ENCODE data around the gene EVI5L.

The EVI5L gene

GRCh38 chr19:7845390-7846154 lies 15.6 kb downstream of the EVI5L start:
- H3K36me3 ChIP-seq (ENCODE audit: insufficient read depth, low read length): no peaks in the 10 kb centered on the region
- no peaks in the 10 kb centered on the region for H3K9me3 ChIP-seq (ENCODE audit: control insufficient read depth, insufficient read depth, low read length)
- H3K4me1 ChIP-seq (ENCODE audit: insufficient read depth, low read length): no peaks in the 10 kb centered on the region
- no peak overlapping the region for H3K9ac ChIP-seq (ENCODE audit: low read depth, low read length)

DNA sequence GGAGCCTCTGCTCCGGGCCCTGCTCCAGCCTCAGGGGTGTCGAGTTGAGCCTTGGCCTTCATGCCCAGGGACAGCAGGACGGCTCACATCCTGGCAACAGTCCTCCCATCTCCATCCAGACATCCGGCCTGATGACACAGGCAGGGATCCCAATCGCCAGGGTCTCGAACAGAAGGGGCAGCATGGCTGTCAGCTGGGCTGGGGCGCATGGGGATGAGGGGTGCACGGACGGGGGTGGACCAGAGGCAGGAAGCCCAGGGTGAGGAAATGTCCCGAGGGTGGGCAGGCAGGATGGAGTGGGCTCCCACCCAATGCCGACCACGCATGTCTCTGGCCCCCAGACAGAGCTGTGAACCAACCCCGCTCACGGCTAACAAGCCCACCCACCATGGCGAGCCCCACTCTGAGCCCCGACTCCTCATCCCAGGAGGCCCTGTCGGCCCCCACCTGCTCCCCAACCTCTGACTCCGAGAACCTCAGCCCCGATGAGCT lies 16.2 kb downstream of the EVI5L start:
- no peaks in the 10 kb centered on the region for H3K9me3 ChIP-seq (ENCODE audit: control insufficient read depth, insufficient read depth, low read length)
- no peaks in the 10 kb centered on the region for H3K36me3 ChIP-seq (ENCODE audit: insufficient read depth, low read length)
- H3K4me1 ChIP-seq (ENCODE audit: insufficient read depth, low read length): no peaks in the 10 kb centered on the region
- no peak overlapping the region for H3K9ac ChIP-seq (ENCODE audit: low read depth, low read length)

DNA sequence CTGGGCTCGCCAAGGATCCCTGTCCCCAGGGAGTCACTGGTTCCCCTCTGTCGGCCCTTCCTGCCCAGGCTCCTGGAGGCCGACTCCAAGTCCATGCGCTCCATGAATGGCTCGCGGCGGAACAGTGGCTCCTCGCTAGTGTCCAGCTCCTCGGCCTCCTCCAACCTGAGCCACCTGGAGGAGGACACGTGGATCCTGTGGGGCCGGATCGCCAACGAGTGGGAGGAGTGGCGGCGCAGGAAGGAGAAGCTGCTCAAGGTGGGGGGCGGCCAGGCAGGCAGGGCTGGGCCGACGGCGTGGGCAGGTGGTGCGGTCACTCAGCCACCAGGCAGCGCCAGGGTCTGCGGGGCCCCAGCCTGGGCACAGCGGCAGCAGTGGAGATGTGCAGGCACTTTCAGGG lies 17.6 kb downstream of the EVI5L start:
- Histone ChIP-seq H3K36me3 (ENCODE audit: insufficient read depth, low read length) (no peaks in the 10 kb centered on the region), H3K9ac (ENCODE audit: low read depth, low read length) (no peak overlapping the region), H3K4me1 (ENCODE audit: insufficient read depth, low read length) (no peaks in the 10 kb centered on the region), H3K9me3 (ENCODE audit: control insufficient read depth, insufficient read depth, low read length) (no peaks in the 10 kb centered on the region)

- H3K9ac ChIP-seq (ENCODE audit: low read depth, low read length): no peak overlapping the region
- H3K9me3 ChIP-seq (ENCODE audit: control insufficient read depth, insufficient read depth, low read length): no peaks in the 10 kb centered on the region
- no peaks in the 10 kb centered on the region for H3K36me3 ChIP-seq (ENCODE audit: insufficient read depth, low read length)
- no peaks in the 10 kb centered on the region; the same call in 1 of the 2 replicates for H3K4me1 ChIP-seq (ENCODE audit: insufficient read depth, low read length)
These were observed 18.9 kb downstream of the EVI5L start for GRCh38 chr19:7848779-7849457.

DNA sequence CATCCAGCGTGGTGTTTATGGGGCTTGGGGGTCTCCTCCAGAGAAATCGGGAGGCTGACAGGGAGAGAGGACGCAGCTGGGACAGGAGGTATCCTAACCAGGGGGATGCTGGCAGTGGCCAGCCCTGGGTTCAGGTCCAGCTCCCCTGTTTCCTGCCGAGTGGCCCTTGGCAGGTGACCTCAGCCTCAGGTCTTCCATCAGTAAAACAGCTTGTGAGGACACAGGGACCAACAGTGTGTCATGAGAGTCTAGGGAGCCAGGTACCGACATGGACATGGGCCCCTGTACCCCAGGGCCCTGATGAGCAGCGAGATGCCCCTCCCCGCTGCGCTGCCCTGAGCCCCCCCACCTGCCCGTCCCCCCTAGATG lies 19.6 kb downstream of the EVI5L start:
- H3K36me3 ChIP-seq (ENCODE audit: insufficient read depth, low read length): no peaks in the 10 kb centered on the region
- H3K9me3 ChIP-seq (ENCODE audit: control insufficient read depth, insufficient read depth, low read length): no peaks in the 10 kb centered on the region
- no peak overlapping the region for H3K9ac ChIP-seq (ENCODE audit: low read depth, low read length)
- no peaks in the 10 kb centered on the region; the same call in 1 of the 2 replicates for H3K4me1 ChIP-seq (ENCODE audit: insufficient read depth, low read length)

DNA sequence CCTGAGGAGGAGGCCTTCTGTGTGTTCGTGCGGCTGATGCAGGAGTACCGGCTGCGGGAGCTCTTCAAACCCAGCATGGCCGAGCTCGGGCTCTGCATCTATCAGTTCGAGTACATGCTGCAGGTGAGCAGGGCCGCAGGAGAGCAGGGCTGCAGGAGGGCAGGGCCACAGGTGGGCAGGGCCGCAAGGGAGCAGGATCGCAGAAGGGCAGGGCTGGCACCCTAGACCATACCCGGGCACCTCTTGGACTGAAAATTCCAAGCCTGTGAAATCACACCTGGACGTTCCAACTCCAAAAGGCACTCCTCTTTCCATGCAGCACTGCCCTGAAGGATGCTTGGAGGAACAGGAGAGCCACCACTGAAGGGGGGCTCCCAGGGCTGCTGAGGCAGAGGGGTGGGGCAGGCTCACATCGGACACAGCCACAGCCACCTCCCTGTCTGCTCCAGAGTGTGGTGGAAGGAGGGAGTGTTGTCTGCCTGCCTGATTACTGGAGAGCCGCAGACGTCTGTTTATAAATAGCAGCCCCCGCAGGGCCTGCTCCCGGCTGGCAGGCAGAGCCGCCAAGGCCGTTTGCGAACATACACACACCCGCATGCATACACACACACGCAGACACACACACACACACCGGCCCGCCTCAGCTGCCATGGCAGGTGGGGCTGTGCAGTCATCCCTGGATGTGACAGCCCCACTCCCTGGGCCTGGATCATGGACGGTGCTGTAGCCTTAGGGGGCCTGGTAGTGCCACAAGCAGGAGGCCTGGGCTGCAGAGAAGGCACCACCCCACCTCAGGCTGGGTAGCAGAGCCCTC lies 20.2 kb downstream of the EVI5L start:
- Histone ChIP-seq H3K9me3 (ENCODE audit: control insufficient read depth, insufficient read depth, low read length) (no peaks in the 10 kb centered on the region), H3K9ac (ENCODE audit: low read depth, low read length) (no peak overlapping the region), H3K36me3 (ENCODE audit: insufficient read depth, low read length) (no peaks in the 10 kb centered on the region), H3K4me1 (ENCODE audit: insufficient read depth, low read length) (no peaks in the 10 kb centered on the region; the same call in 1 of the 2 replicates)

DNA sequence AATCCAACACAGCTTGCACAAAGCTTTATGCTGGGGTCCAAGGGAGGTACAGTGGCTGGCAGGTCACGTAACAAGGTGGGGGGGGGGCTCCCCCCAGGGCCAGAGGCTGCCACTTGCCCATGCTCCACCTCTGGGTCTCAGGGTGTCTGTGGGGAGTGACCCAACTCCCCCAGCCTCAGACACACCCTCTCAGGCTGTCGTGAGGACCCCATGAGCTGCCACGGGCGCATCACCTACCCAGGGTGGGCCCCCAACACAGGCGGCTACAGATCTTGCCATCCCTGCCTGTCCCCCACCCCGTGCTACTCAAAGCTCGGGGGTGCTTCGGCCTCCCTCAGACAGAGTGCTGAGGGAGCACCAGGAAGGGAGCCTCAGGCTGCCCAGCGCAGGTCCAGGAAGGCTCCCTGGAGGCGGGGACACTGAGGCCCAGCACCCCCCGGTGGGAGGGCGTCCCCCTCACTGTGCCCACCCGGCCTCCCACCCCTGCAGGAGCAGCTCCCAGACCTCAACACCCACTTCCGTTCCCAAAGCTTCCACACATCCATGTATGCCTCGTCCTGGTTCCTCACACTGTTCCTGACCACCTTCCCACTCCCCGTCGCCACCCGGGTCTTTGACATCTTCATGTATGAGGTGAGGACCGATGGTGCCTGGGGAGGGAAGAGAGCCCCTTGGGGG lies 21.1 kb downstream of the EVI5L start:
- no peaks in the 10 kb centered on the region for H3K9me3 ChIP-seq (ENCODE audit: control insufficient read depth, insufficient read depth, low read length)
- H3K36me3 ChIP-seq (ENCODE audit: insufficient read depth, low read length): no peaks in the 10 kb centered on the region
- H3K4me1 ChIP-seq (ENCODE audit: insufficient read depth, low read length): no peaks in the 10 kb centered on the region; the same call in 1 of the 2 replicates
- H3K9ac ChIP-seq (ENCODE audit: low read depth, low read length): no peak overlapping the region

GRCh38 chr19:7851623-7852500 lies 21.8 kb downstream of the EVI5L start:
- Histone ChIP-seq H3K9ac (ENCODE audit: low read depth, low read length) (no peak overlapping the region), H3K9me3 (ENCODE audit: control insufficient read depth, insufficient read depth, low read length) (no peaks in the 10 kb centered on the region), H3K4me1 (ENCODE audit: insufficient read depth, low read length) (no peaks in the 10 kb centered on the region; the same call in 1 of the 2 replicates), H3K36me3 (ENCODE audit: insufficient read depth, low read length) (no peaks in the 10 kb centered on the region)

DNA sequence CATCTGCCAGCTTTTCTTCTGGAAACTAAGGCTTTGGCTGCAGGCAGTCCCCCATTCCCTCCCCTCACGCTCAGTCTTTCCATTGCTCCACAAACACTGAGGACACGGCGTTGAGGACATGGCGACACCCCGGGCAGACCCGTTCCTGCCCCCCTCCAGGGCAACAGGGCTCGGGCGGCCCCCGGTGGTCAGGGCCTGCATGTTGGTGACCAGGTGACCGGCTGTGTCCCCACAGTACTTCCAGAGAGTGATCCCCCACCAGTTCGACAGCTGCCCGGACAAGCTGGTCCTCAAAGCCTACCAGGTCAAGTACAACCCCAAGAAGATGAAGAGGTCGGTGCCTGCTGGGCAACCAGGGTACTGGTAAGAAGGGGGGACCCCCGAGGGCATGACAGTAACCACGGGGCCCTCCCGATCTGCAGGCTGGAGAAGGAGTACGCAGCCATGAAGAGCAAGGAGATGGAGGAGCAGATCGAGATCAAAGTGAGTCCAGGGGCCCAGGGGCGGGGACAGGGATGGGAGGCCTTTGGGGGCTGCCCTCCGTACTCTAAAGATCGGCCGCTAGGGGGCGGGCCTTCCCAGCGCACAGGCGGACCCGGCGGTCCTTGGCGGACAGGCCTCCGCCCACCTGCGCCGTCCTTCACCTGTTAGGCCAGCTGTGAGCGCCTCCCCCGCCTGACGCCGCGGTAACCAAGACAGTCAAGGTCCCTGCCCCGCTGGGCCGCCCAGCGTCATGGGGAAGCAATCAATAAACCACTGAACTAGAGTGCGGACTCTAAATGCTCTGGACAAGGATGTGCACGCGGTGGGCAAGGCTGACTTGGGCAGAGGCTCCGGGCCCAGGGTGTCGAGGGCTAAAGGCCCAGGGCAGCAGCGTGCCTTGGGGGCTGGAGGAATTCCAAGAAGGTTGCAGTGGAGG lies 23.1 kb downstream of the EVI5L start:
- Histone ChIP-seq H3K9me3 (ENCODE audit: control insufficient read depth, insufficient read depth, low read length) (no peaks in the 10 kb centered on the region), H3K9ac (ENCODE audit: low read depth, low read length) (peak overlapping the region; percentile 20; the same call in 1 of the 2 replicates), H3K4me1 (ENCODE audit: insufficient read depth, low read length) (peaks cover 4% of the 10 kb centered on the region; the same call in 1 of the 2 replicates), H3K36me3 (ENCODE audit: insufficient read depth, low read length) (no peaks in the 10 kb centered on the region)

DNA sequence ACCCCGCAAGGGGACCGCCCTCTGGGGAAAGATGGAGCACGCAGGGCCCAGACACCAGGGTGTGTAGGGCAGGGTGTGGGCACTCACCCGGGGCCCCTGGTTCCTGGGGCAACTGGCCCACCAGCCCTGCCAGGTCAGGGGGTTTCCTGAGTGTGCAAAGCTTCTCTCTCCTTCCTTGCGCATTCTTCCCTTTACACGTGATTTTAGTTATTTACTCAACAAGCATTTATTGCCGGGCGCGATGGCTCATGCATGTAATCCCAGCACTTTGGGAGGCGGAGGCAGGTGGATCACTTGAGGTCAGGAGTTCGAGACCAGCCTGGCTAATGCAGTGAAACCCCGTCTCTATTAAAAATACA lies 23.7 kb downstream of the EVI5L start:
- Histone ChIP-seq H3K4me1 (ENCODE audit: insufficient read depth, low read length) (peaks cover 4% of the 10 kb centered on the region; the same call in 1 of the 2 replicates), H3K9ac (ENCODE audit: low read depth, low read length) (peak overlapping the region; percentile 20; the same call in 1 of the 2 replicates), H3K9me3 (ENCODE audit: control insufficient read depth, insufficient read depth, low read length) (no peaks in the 10 kb centered on the region), H3K36me3 (ENCODE audit: insufficient read depth, low read length) (no peaks in the 10 kb centered on the region)

- Histone ChIP-seq H3K4me1 (ENCODE audit: insufficient read depth, low read length) (peaks cover 8% of the 10 kb centered on the region; the same call in 1 of the 2 replicates), H3K9ac (ENCODE audit: low read depth, low read length) (no peak overlapping the region), H3K9me3 (ENCODE audit: control insufficient read depth, insufficient read depth, low read length) (no peaks in the 10 kb centered on the region), H3K36me3 (ENCODE audit: insufficient read depth, low read length) (no peaks in the 10 kb centered on the region)
These were observed 25.5 kb downstream of the EVI5L start for GRCh38 chr19:7855426-7856108.

- Histone ChIP-seq H3K9ac (ENCODE audit: low read depth, low read length) (no peak overlapping the region), H3K9me3 (ENCODE audit: control insufficient read depth, insufficient read depth, low read length) (no peaks in the 10 kb centered on the region), H3K36me3 (ENCODE audit: insufficient read depth, low read length) (no peaks in the 10 kb centered on the region), H3K4me1 (ENCODE audit: insufficient read depth, low read length) (peaks cover 13% of the 10 kb centered on the region)
These were observed 26.1 kb downstream of the EVI5L start for GRCh38 chr19:7856109-7856591.
